Measurements from ENCODE around the gene SIGMAR1. TPM values are rescaled to one million over a fixed set of nuclear protein-coding genes. Genes with fewer than 3 reads are reported as not detected.
A peak's percentile ranks its signal among the peaks of the same experiment; 100 is the strongest.

Gene SIGMAR1
- total RNA-seq, 1 donor from 2014 or later, result 79.7 TPM

GRCh38 chr9:34589636-34590380 lies 47.8 kb downstream of the SIGMAR1 start, which contains the start of gene CNTFR:
TSS of gene CNTFR (minus strand) at chr9:34589724. CDS start at chr9:34568981, 20,743 bp downstream.
- H3K27ac Mint-ChIP-seq, result peak within 1 kb of the TSS; percentile 81
- DNase-seq (ENCODE audit: extremely low spot score, unreplicated experiment), result no peak
- H3K4me3 Mint-ChIP-seq, result peak within 1 kb of the TSS; percentile 89

GRCh38 chr9:34588671-34589635 lies 48.6 kb downstream of the SIGMAR1 start:
- peak overlapping the region; percentile 89 for H3K4me3 Mint-ChIP-seq
- no peaks in the 10 kb centered on the region for H3K9me3 Mint-ChIP-seq
- peak overlapping the region; percentile 81 for H3K27ac Mint-ChIP-seq
- no peaks in the 10 kb centered on the region for H3K36me3 Mint-ChIP-seq
- H3K4me1 Mint-ChIP-seq (ENCODE audit: unreplicated experiment), result peaks cover 47% of the 10 kb centered on the region
- peaks cover 90% of the 10 kb centered on the region for H3K27me3 Mint-ChIP-seq
- DNase-seq (ENCODE audit: extremely low spot score, unreplicated experiment), result no peak
- TF ChIP-seq CTCF (conservative IDR thresholded peaks at IDR 0.05), result no peak

More at GRCh38 chr9:34589636-34590380, 47.8 kb downstream of the SIGMAR1 start, which contains the start of gene CNTFR:
- no peaks in the 10 kb centered on the region for H3K9me3 Mint-ChIP-seq
- no peaks in the 10 kb centered on the region for H3K36me3 Mint-ChIP-seq
- H3K4me1 Mint-ChIP-seq (ENCODE audit: unreplicated experiment), result peaks cover 40% of the 10 kb centered on the region
- no peak for TF ChIP-seq CTCF (conservative IDR thresholded peaks at IDR 0.05)
- H3K27me3 Mint-ChIP-seq, result peaks cover 83% of the 10 kb centered on the region

GRCh38 chr9:34587271-34587670 lies 50.3 kb downstream of the SIGMAR1 start:
- Mint-ChIP-seq H3K4me1 (ENCODE audit: unreplicated experiment) (peaks cover 51% of the 10 kb centered on the region), H3K27ac (no peak overlapping the region), H3K36me3 (no peaks in the 10 kb centered on the region), H3K9me3 (no peaks in the 10 kb centered on the region), H3K4me3 (peak overlapping the region; percentile 31), H3K27me3 (peaks cover 91% of the 10 kb centered on the region)
- TF ChIP-seq CTCF (conservative IDR thresholded peaks at IDR 0.05), result no peak
- DNase-seq (ENCODE audit: extremely low spot score, unreplicated experiment), result no peak

GRCh38 chr9:34585946-34586669 lies 51.5 kb downstream of the SIGMAR1 start:
- no peaks in the 10 kb centered on the region for H3K9me3 Mint-ChIP-seq
- peaks cover 54% of the 10 kb centered on the region for H3K4me1 Mint-ChIP-seq (ENCODE audit: unreplicated experiment)
- peaks cover 89% of the 10 kb centered on the region for H3K27me3 Mint-ChIP-seq
- no peaks in the 10 kb centered on the region for H3K36me3 Mint-ChIP-seq
- peak overlapping the region; percentile 49 for H3K4me3 Mint-ChIP-seq
- TF ChIP-seq CTCF (conservative IDR thresholded peaks at IDR 0.05), result no peak
- no peak overlapping the region for H3K27ac Mint-ChIP-seq
- DNase-seq (ENCODE audit: extremely low spot score, unreplicated experiment), result no peak

GRCh38 chr9:34584970-34585369 lies 52.6 kb downstream of the SIGMAR1 start:
- no peak overlapping the region for H3K27ac Mint-ChIP-seq
- no peaks in the 10 kb centered on the region for H3K36me3 Mint-ChIP-seq
- H3K27me3 Mint-ChIP-seq, result peaks cover 89% of the 10 kb centered on the region
- DNase-seq (ENCODE audit: extremely low spot score, unreplicated experiment), result no peak
- no peak for TF ChIP-seq CTCF (conservative IDR thresholded peaks at IDR 0.05)
- H3K4me3 Mint-ChIP-seq, result no peak overlapping the region
- peaks cover 66% of the 10 kb centered on the region for H3K4me1 Mint-ChIP-seq (ENCODE audit: unreplicated experiment)
- H3K9me3 Mint-ChIP-seq, result no peaks in the 10 kb centered on the region

Measured in type B pancreatic cell (in vitro differentiated cells).